ENCODE measurements around the gene SLC9C1. TPM values are rescaled to one million over a fixed set of nuclear protein-coding genes. Genes with fewer than 3 reads are reported as not detected.

Gene SLC9C1
- total and polyA plus RNA-seq, 2 of the 4 experiments (the other 2 are of a cell fraction), result not detected

DNA sequence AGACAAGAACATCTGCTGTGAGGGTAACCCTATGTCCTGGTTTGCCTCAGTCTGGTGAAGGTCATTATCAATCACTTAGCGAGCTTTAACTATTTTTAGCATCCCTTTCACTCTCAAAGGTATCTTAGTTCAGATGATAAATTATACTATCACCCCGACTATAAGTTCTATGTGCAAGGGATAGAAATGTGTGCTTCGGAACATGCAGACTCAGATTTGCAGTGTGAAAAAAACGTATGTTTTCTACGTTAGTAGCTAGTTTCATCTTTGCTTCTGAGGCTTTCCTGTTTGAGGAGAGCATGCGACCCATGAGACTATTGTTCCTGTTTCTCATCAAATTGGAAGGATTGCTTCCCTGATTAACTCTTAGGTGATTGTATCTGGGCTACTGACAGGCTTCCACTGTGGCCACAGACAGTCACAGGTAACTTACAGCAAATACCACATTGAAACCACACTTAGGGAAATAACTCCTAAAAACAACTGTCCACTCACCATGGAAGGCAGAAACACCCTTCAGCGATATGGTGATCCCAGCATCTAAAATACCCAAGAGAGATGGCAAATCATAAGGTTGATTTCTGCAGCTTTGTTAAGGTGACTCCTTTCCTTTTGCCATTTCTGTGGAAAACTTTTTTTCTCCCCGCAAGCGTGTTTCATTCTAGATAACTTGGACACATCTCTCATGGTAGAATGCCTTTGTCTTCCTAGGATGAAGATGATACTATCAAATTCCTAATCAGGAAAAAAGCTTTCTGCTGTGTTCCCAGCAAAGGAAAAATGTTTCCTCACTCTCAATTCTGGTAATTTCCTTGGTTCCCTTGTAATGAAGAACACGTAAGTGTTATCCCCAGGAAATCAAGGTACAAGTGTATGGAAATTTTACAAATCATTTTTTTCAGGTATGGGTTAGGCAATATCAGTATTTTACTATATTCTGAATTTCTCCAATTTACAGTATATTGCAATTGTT is 166.2 kb downstream of the SLC9C1 start:
- Histone ChIP-seq H3K23ac (ENCODE audit: low read depth, low read length) (no peak overlapping the region), H2AK5ac (ENCODE audit: low read depth, low read length) (no peak overlapping the region), H3K27ac (ENCODE audit: insufficient read depth, low read length) (no peak overlapping the region), H2BK120ac (ENCODE audit: low read depth, low read length) (no peak overlapping the region), H3K4me2 (ENCODE audit: low read depth, low read length) (no peak overlapping the region), H4K20me1 (ENCODE audit: insufficient read depth, low read length) (no peaks in the 10 kb centered on the region), H2BK20ac (ENCODE audit: low read depth, low read length) (no peak overlapping the region), H3K18ac (ENCODE audit: low read depth, low read length) (no peak overlapping the region), H2AFZ (replicated peaks; ENCODE audit: low read length, poor library complexity) (no peak overlapping the region), H2BK15ac (ENCODE audit: low read depth, low read length) (no peak overlapping the region), H3K36me3 (ENCODE audit: control insufficient read depth, insufficient read depth, low read length) (no peaks in the 10 kb centered on the region; the same call in 1 of the 2 replicates), H3K27me3 (ENCODE audit: control insufficient read depth, insufficient read depth, low read length) (no peaks in the 10 kb centered on the region), H2BK5ac (ENCODE audit: low read depth, low read length, poor library complexity, severe bottlenecking) (no peak overlapping the region), H3K4me1 (ENCODE audit: control insufficient read depth, insufficient read depth, low read length) (peaks cover 4% of the 10 kb centered on the region; the same call in 1 of the 2 replicates), H3K4me3 (ENCODE audit: insufficient read depth, low read depth, low read length) (no peak overlapping the region), H3K9ac (ENCODE audit: low read depth, low read length) (no peak overlapping the region), H4K5ac (ENCODE audit: low read depth, low read length) (no peak overlapping the region), H3K14ac (replicated peaks; ENCODE audit: low read depth, low read length) (no peak overlapping the region), H2AK9ac (replicated peaks; ENCODE audit: low read depth, low read length, poor library complexity) (no peak overlapping the region), H3K56ac (ENCODE audit: extremely low read depth, insufficient read depth, low read length) (no peak overlapping the region), H3K79me1 (ENCODE audit: low read depth in 1 of 2, low read length in 2 of 2) (no peaks in the 10 kb centered on the region; a peak in 2 of 4 replicates), H4K8ac (ENCODE audit: low read depth in 2 of 2, low read length in 2 of 2) (no peak overlapping the region), H3K9me1 (ENCODE audit: insufficient read depth, low read length) (peaks cover 3% of the 10 kb centered on the region; the same call in 1 of the 2 replicates), H3K4ac (ENCODE audit: low read depth, low read length) (no peak overlapping the region), H4K91ac (ENCODE audit: insufficient read depth, low read depth, low read length) (no peak overlapping the region), H3K9me3 (ENCODE audit: control insufficient read depth, insufficient read depth, low read length) (no peaks in the 10 kb centered on the region)
- DNase-seq (no peak), ATAC-seq (ENCODE audit: low read depth) (no peak)
- ChIA-PET POLR2A (ENCODE audit: unreplicated experiment) (no interaction called here), CTCF (interaction anchor here (1.4 kb wide), 1 partner anchor 9 kb away, joined by 3 read pairs; no protein-coding TSS in a partner anchor)
- dilution Hi-C loops (cut with HindIII; ENCODE audit: low sequenced_read_pairs, unreplicated experiment), result no loop called here
- intact Hi-C loops (cut with micrococcal nuclease), result no loop called here
- BruUV-seq (replicated peaks), result no TSS peak
- in situ Hi-C loops (cut with MboI; ENCODE audit: low sequenced_read_pairs), result loop anchor here (25.0 kb wide), 1 partner anchor 384 kb away; no protein-coding TSS in a partner anchor
- no CpG with 5 or more reads among the region's 10 CpGs for WGBS, 2 experiments (ENCODE audit: extremely low coverage in 2 of 2, insufficient read length in 1 of 2)
- TF ChIP-seq NFE2L2 (IDR thresholded peaks at IDR 0.05; ENCODE audit: low read depth, low read length), result no peak
- TF ChIP-seq POLR2A (IDR thresholded peaks at IDR 0.05; ENCODE audit: low read depth, low read length), result no peak
- no peak for TF ChIP-seq SMC3 (IDR thresholded peaks at IDR 0.05; ENCODE audit: low read depth, low read length)
- TF ChIP-seq, protein P1, sequence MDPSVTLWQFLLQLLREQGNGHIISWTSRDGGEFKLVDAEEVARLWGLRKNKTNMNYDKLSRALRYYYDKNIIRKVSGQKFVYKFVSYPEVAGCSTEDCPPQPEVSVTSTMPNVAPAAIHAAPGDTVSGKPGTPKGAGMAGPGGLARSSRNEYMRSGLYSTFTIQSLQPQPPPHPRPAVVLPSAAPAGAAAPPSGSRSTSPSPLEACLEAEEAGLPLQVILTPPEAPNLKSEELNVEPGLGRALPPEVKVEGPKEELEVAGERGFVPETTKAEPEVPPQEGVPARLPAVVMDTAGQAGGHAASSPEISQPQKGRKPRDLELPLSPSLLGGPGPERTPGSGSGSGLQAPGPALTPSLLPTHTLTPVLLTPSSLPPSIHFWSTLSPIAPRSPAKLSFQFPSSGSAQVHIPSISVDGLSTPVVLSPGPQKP (IDR thresholded peaks at IDR 0.05; ENCODE audit: borderline replicate concordance, low read depth, low read length), result no peak
- no peak for TF ChIP-seq RCOR1 (IDR thresholded peaks at IDR 0.05; ENCODE audit: insufficient replicate concordance, low read length)
- TF ChIP-seq MAZ (IDR thresholded peaks at IDR 0.05; ENCODE audit: borderline replicate concordance, low read depth, low read length), result no peak
- TF ChIP-seq CHD1 (IDR thresholded peaks at IDR 0.05; ENCODE audit: low read depth, low read length), result no peak
- no peak for TF ChIP-seq RAD21 (IDR thresholded peaks at IDR 0.05; ENCODE audit: low read length)
- TF ChIP-seq, protein P2, sequence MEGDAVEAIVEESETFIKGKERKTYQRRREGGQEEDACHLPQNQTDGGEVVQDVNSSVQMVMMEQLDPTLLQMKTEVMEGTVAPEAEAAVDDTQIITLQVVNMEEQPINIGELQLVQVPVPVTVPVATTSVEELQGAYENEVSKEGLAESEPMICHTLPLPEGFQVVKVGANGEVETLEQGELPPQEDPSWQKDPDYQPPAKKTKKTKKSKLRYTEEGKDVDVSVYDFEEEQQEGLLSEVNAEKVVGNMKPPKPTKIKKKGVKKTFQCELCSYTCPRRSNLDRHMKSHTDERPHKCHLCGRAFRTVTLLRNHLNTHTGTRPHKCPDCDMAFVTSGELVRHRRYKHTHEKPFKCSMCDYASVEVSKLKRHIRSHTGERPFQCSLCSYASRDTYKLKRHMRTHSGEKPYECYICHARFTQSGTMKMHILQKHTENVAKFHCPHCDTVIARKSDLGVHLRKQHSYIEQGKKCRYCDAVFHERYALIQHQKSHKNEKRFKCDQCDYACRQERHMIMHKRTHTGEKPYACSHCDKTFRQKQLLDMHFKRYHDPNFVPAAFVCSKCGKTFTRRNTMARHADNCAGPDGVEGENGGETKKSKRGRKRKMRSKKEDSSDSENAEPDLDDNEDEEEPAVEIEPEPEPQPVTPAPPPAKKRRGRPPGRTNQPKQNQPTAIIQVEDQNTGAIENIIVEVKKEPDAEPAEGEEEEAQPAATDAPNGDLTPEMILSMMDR (conservative IDR thresholded peaks at IDR 0.05; ENCODE audit: low read depth, low read length), result no peak
- no peak for TF ChIP-seq MAFK (IDR thresholded peaks at IDR 0.05; ENCODE audit: low read depth, low read length)
- TF ChIP-seq BHLHE40 (IDR thresholded peaks at IDR 0.05; ENCODE audit: low read depth, low read length), result no peak
- TF ChIP-seq RFX5 (IDR thresholded peaks at IDR 0.05; ENCODE audit: low read depth, low read length), result no peak
- no peak for TF ChIP-seq CEBPB (IDR thresholded peaks at IDR 0.05; ENCODE audit: low read depth, low read length)
- no peak for TF ChIP-seq FOS (IDR thresholded peaks at IDR 0.05; ENCODE audit: low read depth, low read length)

Data from IMR-90 (cell line).